Right lobe of liver (tissue), 6 donors: ENCODE results near the gene HELZ2. TPM values are rescaled to one million over a fixed set of nuclear protein-coding genes. Genes with fewer than 3 reads are reported as not detected.

Experiments
- ATAC-seq, 4 donors: fragments of 200-7000 bp; cut with Tn5 transposase; one replicate each; pipeline ENCODE4 v1.9.1; 2020; ENCODE audit warnings: mild to moderate bottlenecking in 4 of 4, moderate library complexity in 4 of 4
- DNase-seq, 3 donors: peaks; one replicate each; pipeline ENCODE4 v3.0.0-alpha.2; 2020
- H3K27ac ChIP-seq, 3 donors: fragments of 200-600 bp; one replicate each; pipeline ENCODE4 v1.8.0; 2022
- H3K27me3 ChIP-seq, 2 donors: fragments of 200-600 bp; one replicate each; pipeline ENCODE4 v1.8.0; 2022
- H3K36me3 ChIP-seq, 4 donors: fragments of 200-600 bp; sonication (generic) in 1 of 4; one replicate each; pipeline versions ENCODE4 v1.5.1 to v1.8.0; 2017 to 2022; ENCODE audit warnings: control low read depth in 1 of 4
- H3K4me1 ChIP-seq, 4 donors: fragments of 200-600 bp; sonication (generic) in 1 of 4; one replicate each; pipeline versions ENCODE4 v1.5.1 to v1.8.0; 2017 to 2022; ENCODE audit warnings: control low read depth in 1 of 4
- H3K4me3 ChIP-seq, 3 donors: fragments of 200-600 bp; one replicate each; pipeline ENCODE4 v1.8.0; 2022
- H3K9me3 ChIP-seq, 4 donors: fragments of 200-600 bp; sonication (generic) in 1 of 4; one replicate each; pipeline versions ENCODE4 v1.5.1 to v1.8.0; 2017 to 2022; ENCODE audit warnings: control low read depth in 1 of 4
- CTCF ChIP-seq, 4 donors: fragments of 200-600 bp in 3 of 4; fragments of 450-650 bp in 1 of 4; IDR thresholded peaks; one replicate each; pipeline versions ENCODE4 v1.5.1 to v1.8.0; 2016 to 2022; ENCODE audit warnings: antibody characterized with exemption in 4 of 4, mild to moderate bottlenecking in 2 of 4
- POLR2A ChIP-seq: fragments of 450-650 bp; IDR thresholded peaks from one replicate; pipeline ENCODE4 v1.6.1; 2017; ENCODE audit warnings: antibody characterized with exemption, mild to moderate bottlenecking
- WGBS: methylation state at CpG from one replicate; pipeline ENCODE4 v1.1.6; 2018; ENCODE audit warnings: low coverage, low lambda C conversion rate; ENCODE audit not compliant: insufficient coverage; ENCODE audit errors: missing lambda C conversion rate; 5-methylcytosine and 5-hydroxymethylcytosine counted together
- intact Hi-C, 2 donors: fragments of 100-400 bp; cut with DNase I; formaldehyde crosslinking; loops; one replicate each; pipeline versions ENCODE4 v1.11.2 to v1.14.1; 2022
- total RNA-seq, 6 experiments: library from RNA; depleted of rRNA in 2 of 6; stranded (reverse); fragments of >200 nt in 2 of 6; fragmentation: NEBNext Ultra II Directional in 3 of 6; extraction: Animal tissue kit (Norgen Biotek cat#: 25700) in 3 of 6; gene quantifications; one replicate each; pipeline versions ENCODE4 v1.1.0 to v1.2.4, GENCODE V29; 2016 to 2023
- donor health status: DM: no; HTN: yes; CAD: no.
- donor health status: DM: no; HTN: no; CAD: no.
- donor health status: DM: no; HTN: no; CAD: no.
- donor health status: DM: no; HTN: yes; CAD: no.
- donor health status: DM: no; HTN: yes; CAD: no.

HELZ2 gene
- total RNA-seq, 6 experiments from 2014 or later = 14.8 to 30.3 (median 24.1) TPM

DNA sequence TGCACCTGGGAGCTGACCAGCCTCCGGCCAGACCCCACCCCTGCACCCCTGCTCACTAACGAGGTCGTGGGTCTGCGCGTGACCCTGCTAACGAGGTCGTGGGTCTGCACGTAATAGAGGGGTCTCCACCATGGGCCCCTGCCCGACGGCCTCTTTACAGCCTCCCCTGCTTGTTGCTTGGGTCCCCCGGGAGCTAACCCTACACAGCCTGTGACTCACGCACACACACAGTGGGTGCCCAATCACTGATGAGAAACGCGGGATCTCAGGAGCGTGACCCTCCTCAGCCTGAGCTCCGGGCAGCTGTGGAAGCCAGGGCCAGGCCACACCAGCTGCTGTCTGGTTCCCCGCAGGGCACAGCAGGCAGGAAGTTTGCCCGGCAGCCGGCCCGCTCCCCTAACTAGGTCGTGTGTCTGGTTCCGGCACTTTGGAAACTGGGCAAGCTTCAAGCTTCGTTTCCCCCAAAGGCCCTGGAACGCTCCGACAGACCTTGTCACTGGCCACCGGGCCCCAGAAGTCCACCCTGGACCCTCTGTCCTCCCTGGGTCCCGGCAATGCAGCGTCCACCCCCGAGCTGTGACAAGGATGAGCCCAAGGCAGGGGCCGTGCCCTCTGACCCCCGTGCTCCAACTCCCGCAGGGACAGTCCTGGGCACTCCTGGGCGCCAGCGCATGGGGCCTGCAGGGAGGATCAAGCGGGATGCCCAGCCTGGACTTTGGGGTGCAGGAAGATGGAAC is 37.6 kb downstream of the HELZ2 start:
- TF ChIP-seq CTCF (IDR thresholded peaks at IDR 0.05) (no peak), POLR2A (no peak)
- H3K4me3 ChIP-seq = peak overlapping the region in 1 of 3 donors; percentile 32
- peak in 1 of 3 donors; percentile 57 for DNase-seq
- H3K4me1 ChIP-seq = peaks cover 0 to 16% (median 7%) of the 10 kb centered on the region in 4 donors
- H3K9me3 ChIP-seq = no peaks in the 10 kb centered on the region
- no peaks in the 10 kb centered on the region for H3K27me3 ChIP-seq
- no peak for ATAC-seq
- H3K36me3 ChIP-seq = no peaks in the 10 kb centered on the region
- H3K27ac ChIP-seq = peak overlapping the region in 1 of 3 donors; percentile 75
- intact Hi-C loops = loop anchor here in 1 of 2 donors (10.0 kb wide), 1 partner anchor 438 kb away; the partner anchor contains the start of gene SAMD10
- 44% methylated on average over 11 of the region's 35 CpGs for WGBS

DNA sequence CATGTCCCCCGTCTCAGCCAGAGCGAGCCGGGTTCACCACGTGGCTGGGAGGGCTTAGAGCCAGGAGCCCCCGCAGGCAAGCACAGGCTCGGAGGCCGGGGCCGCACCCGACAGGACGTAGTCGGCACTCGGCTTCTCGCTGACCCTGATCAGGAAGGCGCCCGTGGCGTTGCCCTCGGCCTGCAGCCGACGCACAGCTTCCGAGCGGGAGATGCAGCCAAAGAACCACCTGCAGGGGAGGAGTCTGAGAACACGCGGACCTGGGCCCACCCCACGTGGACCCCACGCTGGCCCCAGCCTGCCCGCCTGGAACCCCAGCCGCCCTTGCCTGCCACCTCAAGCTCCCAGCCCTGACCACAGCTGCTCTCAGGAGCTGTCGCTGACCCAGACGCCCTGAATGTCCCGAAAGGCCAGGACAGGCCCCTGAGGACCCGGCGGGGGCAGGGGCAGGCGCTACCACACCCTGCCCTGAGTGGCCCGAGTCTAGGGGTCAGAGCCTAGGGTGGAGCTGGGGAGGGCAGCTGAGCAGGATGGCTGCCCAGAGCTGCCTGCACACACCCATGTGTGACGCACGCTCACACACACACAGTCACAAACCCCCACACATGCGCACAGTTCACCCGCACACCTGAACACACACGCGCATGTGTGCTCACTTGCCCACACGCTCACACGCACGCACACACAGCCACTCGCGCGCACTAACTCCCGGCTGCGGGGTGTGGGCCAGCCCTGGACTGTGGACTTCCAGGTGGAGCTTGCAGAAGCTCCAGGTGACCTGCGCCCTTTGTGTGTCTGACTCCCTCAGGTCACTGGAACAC is 39.0 kb downstream of the HELZ2 start:
- Histone ChIP-seq H3K9me3 (no peaks in the 10 kb centered on the region), H3K27ac (peak overlapping the region in 2 of 3 donors; percentile 21 to 27), H3K4me1 (peaks cover 0 to 16% (median 7%) of the 10 kb centered on the region in 4 donors), H3K36me3 (no peaks in the 10 kb centered on the region), H3K27me3 (no peaks in the 10 kb centered on the region), H3K4me3 (peak overlapping the region in 2 of 3 donors; percentile 16 to 32)
- TF ChIP-seq POLR2A (peak; percentile 39), CTCF (IDR thresholded peaks at IDR 0.05) (no peak)
- WGBS = 23% methylated on average over 10 of the region's 49 CpGs
- intact Hi-C loops = loop anchor here in 1 of 2 donors (10.0 kb wide), 1 partner anchor 440 kb away; the partner anchor contains the start of gene SAMD10
- DNase-seq (peak; percentile 73 to 92 (median 89)), ATAC-seq (peak; percentile 46 to 62 (median 56))

DNA sequence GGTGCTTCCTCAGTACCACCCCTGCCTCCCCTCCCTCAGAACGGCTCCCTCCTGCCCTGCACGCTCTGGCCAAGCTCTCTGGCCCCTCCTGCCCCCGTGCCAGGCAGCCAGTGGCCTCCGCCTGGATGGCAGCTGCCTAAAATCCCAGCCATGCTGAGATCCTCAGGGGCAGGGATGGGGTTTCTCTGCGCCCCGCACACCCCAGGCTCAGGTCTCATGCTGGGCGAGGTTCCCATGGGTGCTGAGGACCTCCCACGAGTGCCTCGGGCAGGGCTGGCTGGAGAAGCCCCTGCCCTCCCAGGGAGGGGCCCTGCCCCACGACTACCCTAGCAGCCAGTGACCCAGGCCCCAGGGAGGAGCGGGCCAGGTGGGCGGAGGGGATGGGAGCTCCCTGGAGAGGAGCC is 39.6 kb downstream of the HELZ2 start:
- no peak for TF ChIP-seq POLR2A
- no peak for TF ChIP-seq CTCF (IDR thresholded peaks at IDR 0.05)
- H3K27me3 ChIP-seq = no peaks in the 10 kb centered on the region
- intact Hi-C loops = loop anchor here in 1 of 2 donors (10.0 kb wide), 1 partner anchor 440 kb away; the partner anchor contains the start of gene SAMD10
- H3K9me3 ChIP-seq = no peaks in the 10 kb centered on the region
- H3K36me3 ChIP-seq = no peaks in the 10 kb centered on the region
- DNase-seq = no peak
- WGBS = 90% methylated on average over 2 of the region's 12 CpGs
- peak overlapping the region in 1 of 3 donors; percentile 16 for H3K4me3 ChIP-seq
- no peak for ATAC-seq
- H3K27ac ChIP-seq = no peak overlapping the region
- H3K4me1 ChIP-seq = peaks cover 0 to 16% (median 7%) of the 10 kb centered on the region in 4 donors

GRCh38 chr20:63533871-63534393 is 40.1 kb downstream of the HELZ2 start:
- WGBS = no CpG with 5 or more reads among the region's 28 CpGs
- DNase-seq = peak in 1 of 3 donors; percentile 62

More at GRCh38 chr20:63533871-63534393, 40.1 kb downstream of the HELZ2 start:
- intact Hi-C loops = loop anchor here in 1 of 2 donors (10.0 kb wide), 1 partner anchor 441 kb away; the partner anchor contains the start of gene SAMD10
- no peak for ATAC-seq
- Histone ChIP-seq H3K4me3 (no peak overlapping the region), H3K36me3 (no peaks in the 10 kb centered on the region), H3K27ac (no peak overlapping the region), H3K27me3 (no peaks in the 10 kb centered on the region), H3K4me1 (peaks cover 0 to 16% (median 7%) of the 10 kb centered on the region in 4 donors), H3K9me3 (no peaks in the 10 kb centered on the region)
- no peak for TF ChIP-seq POLR2A
- TF ChIP-seq CTCF (IDR thresholded peaks at IDR 0.05) = no peak
